ENCODE data around the gene PRKCZ.

DNA sequence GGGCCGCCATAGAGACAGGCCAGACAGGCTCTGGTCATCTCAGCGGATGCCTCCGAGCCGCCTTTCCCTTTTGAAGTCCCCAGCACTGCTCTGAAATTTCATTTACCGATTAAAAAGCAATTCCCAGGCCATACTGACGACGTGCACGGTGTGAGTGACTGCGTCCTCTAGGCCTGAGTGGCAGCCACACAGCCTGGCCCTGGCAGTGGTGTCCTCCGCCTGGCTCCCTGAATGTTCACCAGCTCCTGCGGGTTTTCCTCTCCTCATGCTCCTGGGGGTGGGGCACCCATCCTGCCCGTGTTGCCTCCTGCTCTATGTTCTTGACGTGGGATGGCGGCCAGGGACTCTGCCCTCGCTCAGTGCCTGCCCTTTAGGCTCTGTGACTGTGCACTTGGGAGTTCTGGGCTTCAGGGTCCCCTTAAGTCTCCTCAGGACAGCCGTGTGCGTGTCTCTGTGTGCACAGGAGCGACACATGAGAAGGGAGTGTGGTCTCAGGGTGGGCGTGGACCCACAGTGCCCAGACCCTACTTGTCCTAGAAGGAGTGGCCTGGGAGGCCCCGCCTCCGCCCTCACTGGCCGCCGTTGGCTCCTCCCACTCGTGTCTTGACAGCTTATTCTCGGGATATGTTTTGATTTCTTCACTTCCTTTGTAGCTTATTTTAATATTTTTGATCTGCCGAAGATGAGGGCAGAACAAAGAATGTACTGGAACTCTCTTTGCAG, 181.5 kb downstream of the PRKCZ start:
- TF ChIP-seq YY1 (IDR thresholded peaks at IDR 0.05; ENCODE audit: insufficient read depth, insufficient read length) (no peak), SUZ12 (IDR thresholded peaks at IDR 0.05; ENCODE audit: extremely low read depth, insufficient read depth, insufficient read length) (no peak), ZNF274 (IDR thresholded peaks at IDR 0.05; ENCODE audit: low read depth, low read length) (no peak)

All from NT2/D1 (cell line).